GM12878 (cell line): ENCODE measurements around the gene OGFOD2. TPM values are rescaled to one million over a fixed set of nuclear protein-coding genes. Genes with fewer than 3 reads are reported as not detected.

Experiments
- ASH2L ChIP-seq: fragments of 300-600, 200-600 bp; sonication (generic); IDR thresholded peaks from 2 replicates; pipeline ENCODE4 v1.6.1; 2017; ENCODE audit warnings: low read depth, mild to moderate bottlenecking, borderline replicate concordance
- BRCA1 ChIP-seq: IDR thresholded peaks from 2 replicates; pipeline ENCODE4 v1.6.1; 2011; ENCODE audit warnings: low read depth, low read length, improper control_type of control experiment
- CEBPB ChIP-seq, 2 experiments: fragments of 150-350 bp in 1 of 2; IDR thresholded peaks; 2 replicates each; pipeline ENCODE4 v1.6.1; 2012 to 2014; ENCODE audit warnings: low read depth in 2 of 2, low read length in 2 of 2, borderline replicate concordance in 1 of 2, inconsistent platforms in 1 of 2
- CHD1 ChIP-seq: IDR thresholded peaks from 2 replicates; pipeline ENCODE4 v1.6.1; 2012; ENCODE audit warnings: low read depth, low read length, improper control_type of control experiment
- GATAD2B ChIP-seq: fragments of 450-650 bp; conservative IDR thresholded peaks from 2 replicates; pipeline ENCODE4 v1.6.1; 2017; ENCODE audit warnings: low read depth, mild to moderate bottlenecking, moderate library complexity
- HDGF ChIP-seq: fragments of 450-650 bp; IDR thresholded peaks from 2 replicates; pipeline ENCODE4 v1.6.1; 2016; ENCODE audit warnings: antibody characterized with exemption
- MTA3 ChIP-seq: IDR thresholded peaks from 2 replicates; pipeline ENCODE4 v1.6.1; 2012; ENCODE audit warnings: low read length, inconsistent platforms, borderline replicate concordance
- POLR2A ChIP-seq: IDR thresholded peaks from 2 replicates; pipeline ENCODE4 v1.6.1; 2011; ENCODE audit warnings: low read depth, mild to moderate bottlenecking, low read length
- POU2F2 ChIP-seq: IDR thresholded peaks from 3 replicates; pipeline ENCODE4 v1.6.1; 2011; ENCODE audit warnings: low read depth, mild to moderate bottlenecking, low read length, borderline replicate concordance
- SMAD5 ChIP-seq: IDR thresholded peaks from 2 replicates; pipeline ENCODE4 v1.6.1; 2016; ENCODE audit warnings: antibody characterized with exemption, low read depth
- ZNF384 ChIP-seq: IDR thresholded peaks from 2 replicates; pipeline ENCODE4 v1.6.1; 2012; ENCODE audit warnings: low read depth, mild to moderate bottlenecking, low read length, improper control_type of control experiment, borderline replicate concordance
- polyA plus RNA-seq, 11 experiments: library from polyadenylated mRNA; depleted of rRNA in 4 of 11; unstranded in 6 of 11; stranded (reverse) in 5 of 11; fragments of >200 nt; fragmentation: Nextera tagmentation in 4 of 11; fragmentation: Illumina TruSeq in 1 of 11; extraction: Ambion mirVana in 4 of 11; extraction: Trizol in 1 of 11; gene quantifications; 1 replicate in 1 of 11; 2 replicates in 10 of 11; pipeline versions ENCODE4 v1.2.1 to v1.2.3, GENCODE V29; 2011 to 2016; ENCODE audit warnings: inconsistent platforms in 2 of 11, missing spikeins in 2 of 11, low read depth in 1 of 11
- total RNA-seq, 4 experiments: library from RNA; depleted of rRNA in 3 of 4; stranded (reverse); fragments of >200 nt in 3 of 4; fragmentation: Illumina TruSeq in 1 of 4; extraction: Trizol in 1 of 4; gene quantifications; 2 replicates each; pipeline versions ENCODE4 v1.2.1 to v1.2.3, GENCODE V29; 2013 to 2021
- TF ChIP-seq, protein P1 (sequence below): fragments of 450-650 bp; formaldehyde crosslinking; IDR thresholded peaks from 2 replicates; pipeline ENCODE4 v1.4.0; 2022; ENCODE audit warnings: mild to moderate bottlenecking, moderate library complexity
- TF ChIP-seq, protein P2 (sequence below): fragments of 450-650 bp; formaldehyde crosslinking; IDR thresholded peaks from 2 replicates; pipeline ENCODE4 v1.4.0; 2020; ENCODE audit warnings: mild to moderate bottlenecking, moderate library complexity
- TF ChIP-seq, protein P3 (sequence below): fragments of 450-650 bp; IDR thresholded peaks from 2 replicates; pipeline ENCODE4 v1.6.1; 2017; ENCODE audit warnings: borderline replicate concordance
- TF ChIP-seq, protein P4 (sequence below): IDR thresholded peaks from 2 replicates; pipeline ENCODE4 v1.6.1; 2011; ENCODE audit warnings: low read depth, low read length, improper control_type of control experiment, borderline replicate concordance

Gene OGFOD2
- total and polyA plus RNA-seq, 10 of the 15 experiments (the other 5 are each of a cell fraction or from before 2014, with no cell fraction given) = 0.93 to 29.2 (median 16.3) TPM

DNA sequence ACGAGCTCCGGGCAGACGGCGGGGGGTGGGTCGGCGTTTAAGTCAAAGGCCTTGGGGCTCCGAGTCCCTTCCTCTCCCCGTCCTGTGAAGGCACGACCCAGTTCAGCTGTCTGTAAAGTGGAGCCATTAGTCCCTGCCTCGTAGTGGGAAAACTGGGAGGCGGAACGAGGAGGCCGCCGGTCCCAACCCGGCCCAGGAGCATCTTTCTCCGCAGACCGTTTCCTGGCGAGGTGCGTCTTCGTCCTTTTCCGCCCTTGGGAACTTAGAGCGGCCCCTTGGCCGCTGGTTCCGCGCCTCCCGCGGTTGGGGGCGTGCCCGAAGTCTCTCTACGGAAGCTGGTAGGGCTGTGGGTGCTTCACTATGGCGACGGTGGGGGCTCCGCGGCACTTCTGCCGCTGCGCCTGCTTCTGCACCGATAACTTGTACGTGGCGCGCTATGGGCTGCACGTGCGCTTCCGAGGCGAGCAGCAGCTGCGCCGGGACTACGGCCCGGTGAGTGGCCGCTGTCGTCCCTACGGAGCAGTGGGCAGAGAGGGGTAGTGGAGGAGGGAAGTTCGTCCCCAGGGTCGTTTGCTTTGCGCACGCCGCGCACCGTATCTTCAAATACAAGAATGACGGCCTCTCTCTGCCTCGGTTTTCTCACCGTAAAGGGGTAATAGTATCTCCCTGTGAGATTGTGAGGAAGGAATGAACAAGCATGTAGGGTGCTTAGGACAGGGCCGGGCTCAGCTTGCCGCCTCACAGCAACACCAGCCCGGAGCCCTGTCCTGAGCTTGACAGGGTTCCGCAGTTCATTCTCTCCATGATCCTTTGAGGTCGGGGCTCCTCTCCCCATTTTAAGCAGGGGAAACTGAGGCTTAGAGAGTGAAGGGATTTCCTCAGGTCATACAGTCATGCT is at the start of gene OGFOD2 (continued):
- TF ChIP-seq MTA3 (no peak), ASH2L (no peak; the same call in 1 of the 2 replicates), ZNF384 (no peak), SMAD5 (no peak), POU2F2 (no peak), BRCA1 (no peak), CHD1 (no peak), HDGF (no peak), GATAD2B (peak; percentile 47; the same call in 1 of the 2 replicates), POLR2A (peak; percentile 75), CEBPB (IDR thresholded peaks at IDR 0.05; ENCODE audit: borderline replicate concordance in 1 of 2, low read depth in 2 of 2, low read length in 2 of 2) (no peak)
- TF ChIP-seq, protein P1, sequence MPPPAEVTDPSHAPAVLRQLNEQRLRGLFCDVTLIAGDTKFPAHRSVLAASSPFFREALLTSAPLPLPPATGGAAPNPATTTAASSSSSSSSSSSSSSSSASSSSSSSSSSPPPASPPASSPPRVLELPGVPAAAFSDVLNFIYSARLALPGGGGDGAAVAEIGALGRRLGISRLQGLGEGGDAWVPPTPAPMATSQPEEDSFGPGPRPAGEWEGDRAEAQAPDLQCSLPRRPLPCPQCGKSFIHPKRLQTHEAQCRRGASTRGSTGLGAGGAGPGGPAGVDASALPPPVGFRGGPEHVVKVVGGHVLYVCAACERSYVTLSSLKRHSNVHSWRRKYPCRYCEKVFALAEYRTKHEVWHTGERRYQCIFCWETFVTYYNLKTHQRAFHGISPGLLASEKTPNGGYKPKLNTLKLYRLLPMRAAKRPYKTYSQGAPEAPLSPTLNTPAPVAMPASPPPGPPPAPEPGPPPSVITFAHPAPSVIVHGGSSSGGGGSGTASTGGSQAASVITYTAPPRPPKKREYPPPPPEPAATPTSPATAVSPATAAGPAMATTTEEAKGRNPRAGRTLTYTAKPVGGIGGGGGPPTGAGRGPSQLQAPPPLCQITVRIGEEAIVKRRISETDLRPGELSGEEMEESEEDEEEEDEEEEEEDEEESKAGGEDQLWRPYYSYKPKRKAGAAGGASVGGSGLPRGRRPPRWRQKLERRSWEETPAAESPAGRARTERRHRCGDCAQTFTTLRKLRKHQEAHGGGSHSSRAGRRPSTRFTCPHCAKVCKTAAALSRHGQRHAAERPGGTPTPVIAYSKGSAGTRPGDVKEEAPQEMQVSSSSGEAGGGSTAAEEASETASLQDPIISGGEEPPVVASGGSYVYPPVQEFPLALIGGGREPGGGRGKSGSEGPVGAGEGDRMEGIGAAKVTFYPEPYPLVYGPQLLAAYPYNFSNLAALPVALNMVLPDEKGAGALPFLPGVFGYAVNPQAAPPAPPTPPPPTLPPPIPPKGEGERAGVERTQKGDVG (CRISPR knock-in tag) = no peak
- TF ChIP-seq, protein P2, sequence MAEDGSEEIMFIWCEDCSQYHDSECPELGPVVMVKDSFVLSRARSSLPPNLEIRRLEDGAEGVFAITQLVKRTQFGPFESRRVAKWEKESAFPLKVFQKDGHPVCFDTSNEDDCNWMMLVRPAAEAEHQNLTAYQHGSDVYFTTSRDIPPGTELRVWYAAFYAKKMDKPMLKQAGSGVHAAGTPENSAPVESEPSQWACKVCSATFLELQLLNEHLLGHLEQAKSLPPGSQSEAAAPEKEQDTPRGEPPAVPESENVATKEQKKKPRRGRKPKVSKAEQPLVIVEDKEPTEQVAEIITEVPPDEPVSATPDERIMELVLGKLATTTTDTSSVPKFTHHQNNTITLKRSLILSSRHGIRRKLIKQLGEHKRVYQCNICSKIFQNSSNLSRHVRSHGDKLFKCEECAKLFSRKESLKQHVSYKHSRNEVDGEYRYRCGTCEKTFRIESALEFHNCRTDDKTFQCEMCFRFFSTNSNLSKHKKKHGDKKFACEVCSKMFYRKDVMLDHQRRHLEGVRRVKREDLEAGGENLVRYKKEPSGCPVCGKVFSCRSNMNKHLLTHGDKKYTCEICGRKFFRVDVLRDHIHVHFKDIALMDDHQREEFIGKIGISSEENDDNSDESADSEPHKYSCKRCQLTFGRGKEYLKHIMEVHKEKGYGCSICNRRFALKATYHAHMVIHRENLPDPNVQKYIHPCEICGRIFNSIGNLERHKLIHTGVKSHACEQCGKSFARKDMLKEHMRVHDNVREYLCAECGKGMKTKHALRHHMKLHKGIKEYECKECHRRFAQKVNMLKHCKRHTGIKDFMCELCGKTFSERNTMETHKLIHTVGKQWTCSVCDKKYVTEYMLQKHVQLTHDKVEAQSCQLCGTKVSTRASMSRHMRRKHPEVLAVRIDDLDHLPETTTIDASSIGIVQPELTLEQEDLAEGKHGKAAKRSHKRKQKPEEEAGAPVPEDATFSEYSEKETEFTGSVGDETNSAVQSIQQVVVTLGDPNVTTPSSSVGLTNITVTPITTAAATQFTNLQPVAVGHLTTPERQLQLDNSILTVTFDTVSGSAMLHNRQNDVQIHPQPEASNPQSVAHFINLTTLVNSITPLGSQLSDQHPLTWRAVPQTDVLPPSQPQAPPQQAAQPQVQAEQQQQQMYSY (CRISPR knock-in tag) = no peak
- TF ChIP-seq, protein P3, sequence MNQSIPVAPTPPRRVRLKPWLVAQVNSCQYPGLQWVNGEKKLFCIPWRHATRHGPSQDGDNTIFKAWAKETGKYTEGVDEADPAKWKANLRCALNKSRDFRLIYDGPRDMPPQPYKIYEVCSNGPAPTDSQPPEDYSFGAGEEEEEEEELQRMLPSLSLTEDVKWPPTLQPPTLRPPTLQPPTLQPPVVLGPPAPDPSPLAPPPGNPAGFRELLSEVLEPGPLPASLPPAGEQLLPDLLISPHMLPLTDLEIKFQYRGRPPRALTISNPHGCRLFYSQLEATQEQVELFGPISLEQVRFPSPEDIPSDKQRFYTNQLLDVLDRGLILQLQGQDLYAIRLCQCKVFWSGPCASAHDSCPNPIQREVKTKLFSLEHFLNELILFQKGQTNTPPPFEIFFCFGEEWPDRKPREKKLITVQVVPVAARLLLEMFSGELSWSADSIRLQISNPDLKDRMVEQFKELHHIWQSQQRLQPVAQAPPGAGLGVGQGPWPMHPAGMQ = no peak
- TF ChIP-seq, protein P4, sequence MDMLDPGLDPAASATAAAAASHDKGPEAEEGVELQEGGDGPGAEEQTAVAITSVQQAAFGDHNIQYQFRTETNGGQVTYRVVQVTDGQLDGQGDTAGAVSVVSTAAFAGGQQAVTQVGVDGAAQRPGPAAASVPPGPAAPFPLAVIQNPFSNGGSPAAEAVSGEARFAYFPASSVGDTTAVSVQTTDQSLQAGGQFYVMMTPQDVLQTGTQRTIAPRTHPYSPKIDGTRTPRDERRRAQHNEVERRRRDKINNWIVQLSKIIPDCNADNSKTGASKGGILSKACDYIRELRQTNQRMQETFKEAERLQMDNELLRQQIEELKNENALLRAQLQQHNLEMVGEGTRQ = no peak
